Measurements from ENCODE around the gene AFAP1L2. TPM values are rescaled to one million over a fixed set of nuclear protein-coding genes. Genes with fewer than 3 reads are reported as not detected.

The AFAP1L2 gene
- total RNA-seq, 1 donor from 2014 or later: 4.8 TPM

- no peaks in the 10 kb centered on the region for H3K27me3 ChIP-seq
- H3K36me3 Mint-ChIP-seq: peaks cover 2% of the 10 kb centered on the region
- peaks cover 14% of the 10 kb centered on the region for H3K4me1 ChIP-seq
- no peaks in the 10 kb centered on the region for H3K36me3 ChIP-seq
- no peak overlapping the region for H3K4me3 Mint-ChIP-seq
- H3K9me3 ChIP-seq (ENCODE audit: low read depth): no peaks in the 10 kb centered on the region
- no peak overlapping the region for H3K27ac Mint-ChIP-seq
- no peaks in the 10 kb centered on the region for H3K79me2 ChIP-seq (ENCODE audit: low read depth)
- H3K27ac ChIP-seq: no peak overlapping the region
- H3F3A ChIP-seq (ENCODE audit: low read depth): no peaks in the 10 kb centered on the region
- DNase-seq (ENCODE audit: low spot score): no peak
- TF ChIP-seq CTCF (IDR thresholded peaks at IDR 0.05) (no peak), EZH2phosphoT487 (IDR thresholded peaks at IDR 0.05) (no peak), EZH2 (IDR thresholded peaks at IDR 0.05) (no peak)
- H4K20me1 ChIP-seq (ENCODE audit: low read depth): no peaks in the 10 kb centered on the region
- no peak overlapping the region for H2AFZ ChIP-seq (replicated peaks)
- H3K4me2 ChIP-seq: no peak overlapping the region
- H3K4me1 Mint-ChIP-seq: peaks cover 28% of the 10 kb centered on the region
- H3K9ac ChIP-seq: no peak overlapping the region
- peaks cover 2% of the 10 kb centered on the region for H3K27me3 Mint-ChIP-seq (ENCODE audit: insufficient read depth, low read depth)
- H3K4me3 ChIP-seq: no peak overlapping the region
- H3K9me3 Mint-ChIP-seq: no peaks in the 10 kb centered on the region
Observed at GRCh38 chr10:114328441-114328812, 75.9 kb downstream of the AFAP1L2 start.

GRCh38 chr10:114327537-114328440 lies 76.5 kb downstream of the AFAP1L2 start:
- Mint-ChIP-seq H3K4me3 (no peak overlapping the region), H3K27me3 (ENCODE audit: insufficient read depth, low read depth) (peaks cover 2% of the 10 kb centered on the region), H3K4me1 (peaks cover 26% of the 10 kb centered on the region), H3K36me3 (peaks cover 7% of the 10 kb centered on the region), H3K27ac (no peak overlapping the region), H3K9me3 (no peaks in the 10 kb centered on the region)
- H3K4me2 ChIP-seq: no peak overlapping the region
- H3K27me3 ChIP-seq: no peaks in the 10 kb centered on the region
- H3K9ac ChIP-seq: no peak overlapping the region
- no peaks in the 10 kb centered on the region for H3K36me3 ChIP-seq
- no peaks in the 10 kb centered on the region for H3K79me2 ChIP-seq (ENCODE audit: low read depth)
- DNase-seq (ENCODE audit: low spot score): no peak
- no peaks in the 10 kb centered on the region for H4K20me1 ChIP-seq (ENCODE audit: low read depth)
- H3K4me1 ChIP-seq: peaks cover 14% of the 10 kb centered on the region
- no peaks in the 10 kb centered on the region for H3F3A ChIP-seq (ENCODE audit: low read depth)
- H2AFZ ChIP-seq (replicated peaks): no peak overlapping the region
- H3K27ac ChIP-seq: no peak overlapping the region
- H3K9me3 ChIP-seq (ENCODE audit: low read depth): no peaks in the 10 kb centered on the region
- TF ChIP-seq EZH2 (IDR thresholded peaks at IDR 0.05) (no peak), EZH2phosphoT487 (IDR thresholded peaks at IDR 0.05) (no peak), CTCF (IDR thresholded peaks at IDR 0.05) (no peak)
- H3K4me3 ChIP-seq: no peak overlapping the region

- H3F3A ChIP-seq (ENCODE audit: low read depth): no peaks in the 10 kb centered on the region
- Mint-ChIP-seq H3K27me3 (ENCODE audit: insufficient read depth, low read depth) (peaks cover 2% of the 10 kb centered on the region), H3K4me3 (no peak overlapping the region), H3K4me1 (peaks cover 25% of the 10 kb centered on the region), H3K9me3 (no peaks in the 10 kb centered on the region), H3K27ac (no peak overlapping the region), H3K36me3 (peaks cover 16% of the 10 kb centered on the region)
- H3K27ac ChIP-seq: no peak overlapping the region
- H3K4me2 ChIP-seq: no peak overlapping the region
- no peak overlapping the region for H3K4me3 ChIP-seq
- no peak for TF ChIP-seq EZH2 (IDR thresholded peaks at IDR 0.05)
- TF ChIP-seq EZH2phosphoT487 (IDR thresholded peaks at IDR 0.05): no peak
- no peak for TF ChIP-seq CTCF (IDR thresholded peaks at IDR 0.05)
- H2AFZ ChIP-seq (replicated peaks): no peak overlapping the region
- H3K4me1 ChIP-seq: peaks cover 14% of the 10 kb centered on the region
- no peaks in the 10 kb centered on the region for H3K27me3 ChIP-seq
- no peaks in the 10 kb centered on the region for H4K20me1 ChIP-seq (ENCODE audit: low read depth)
- no peaks in the 10 kb centered on the region for H3K79me2 ChIP-seq (ENCODE audit: low read depth)
- no peak overlapping the region for H3K9ac ChIP-seq
- DNase-seq (ENCODE audit: low spot score): no peak
- H3K9me3 ChIP-seq (ENCODE audit: low read depth): no peaks in the 10 kb centered on the region
- no peaks in the 10 kb centered on the region for H3K36me3 ChIP-seq
Observed at GRCh38 chr10:114326795-114327194, 77.5 kb downstream of the AFAP1L2 start.

Measured in neural progenitor cell (in vitro differentiated cells).